ENCODE measurements around the gene AJM1.
"Not testable (repeated sequence)": the region's sequence is repeated elsewhere in the genome, so short reads cannot be mapped to it uniquely, and the experiment has no call there.

Gene AJM1

DNA sequence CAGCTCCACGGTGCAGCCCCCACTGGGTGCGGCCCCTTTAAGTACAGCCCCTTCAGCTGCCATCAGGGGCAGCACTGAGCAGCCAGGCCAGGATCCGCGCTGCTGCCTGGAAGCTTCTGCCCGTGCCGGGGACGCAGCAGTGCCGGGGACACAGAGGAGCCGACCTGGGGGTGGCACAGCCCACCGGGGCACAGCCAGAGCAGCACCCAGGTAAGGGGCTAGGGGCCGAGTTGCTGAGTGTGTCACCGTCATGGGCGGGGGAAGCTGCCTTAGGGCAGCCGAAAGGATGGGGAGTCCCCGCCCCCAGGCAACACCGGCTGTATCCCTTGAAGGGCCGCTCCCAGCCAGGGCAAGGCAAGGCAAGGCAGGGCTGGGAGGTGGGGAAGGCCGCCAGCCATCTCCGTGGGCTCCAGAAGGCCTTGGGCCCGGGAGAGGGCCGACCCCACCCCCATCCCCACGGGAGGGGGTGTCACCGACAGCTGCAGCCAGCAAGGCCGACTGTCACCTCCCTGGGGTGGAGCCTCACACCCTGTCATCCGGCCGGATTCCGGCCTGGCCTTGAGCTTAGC, at the start of gene AJM1:
TSS of gene AJM1 (plus strand) at position 99 of the 569 bp plus-strand sequence. CDS start 1,937 bp downstream, outside the sequence.
- DNase-seq: peak; percentile 70
- in situ Hi-C loops (cut with HindIII; ENCODE audit: low pct_ligation_motif_present, low pct_unique_long_range_greater_than_20kb, low sequenced_read_pairs): not testable (repeated sequence)

DNA sequence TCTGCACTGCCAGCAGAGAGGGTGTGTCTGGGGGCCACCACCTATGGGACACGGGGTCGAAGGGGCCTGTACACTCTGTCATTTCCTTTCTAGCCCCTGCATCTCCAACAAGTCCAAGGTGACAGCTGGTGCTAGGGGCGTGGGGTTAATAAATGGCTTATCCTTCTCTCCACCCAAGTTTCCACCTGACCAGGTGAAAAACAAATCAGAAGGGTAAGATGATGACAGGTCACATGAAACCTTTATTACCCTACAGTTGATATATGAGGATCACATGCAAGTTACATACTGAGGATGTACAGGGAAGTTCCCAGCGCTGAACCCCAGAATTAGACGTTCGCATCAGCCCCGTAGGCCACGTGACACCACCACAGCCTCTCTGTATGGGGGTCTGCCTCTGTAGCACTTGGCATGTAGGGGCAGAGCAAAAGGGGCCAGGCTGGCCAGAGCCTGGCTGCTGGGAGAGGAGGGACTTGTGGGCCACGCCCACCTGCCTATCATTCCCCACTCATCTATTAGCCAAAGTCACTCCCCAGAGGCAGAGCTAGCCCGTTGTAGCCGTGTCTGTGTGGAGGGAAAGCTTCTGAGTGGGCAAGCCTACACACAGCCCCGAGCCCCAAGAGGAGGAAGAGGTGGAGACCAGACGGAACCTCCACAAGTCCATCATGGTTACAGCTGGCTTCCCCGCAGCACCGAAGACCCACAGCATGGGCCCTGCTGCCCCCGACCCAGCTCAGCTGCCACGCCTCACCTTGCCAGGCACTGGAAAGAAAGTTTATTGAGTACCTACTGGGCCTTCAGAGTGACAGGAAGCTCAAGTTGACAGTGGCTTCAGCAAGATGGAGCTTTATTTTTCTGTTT, 49.0 kb upstream of the AJM1 start:
- DNase-seq: no peak
- in situ Hi-C loops (cut with HindIII; ENCODE audit: low pct_ligation_motif_present, low pct_unique_long_range_greater_than_20kb, low sequenced_read_pairs): no loop called here

DNA sequence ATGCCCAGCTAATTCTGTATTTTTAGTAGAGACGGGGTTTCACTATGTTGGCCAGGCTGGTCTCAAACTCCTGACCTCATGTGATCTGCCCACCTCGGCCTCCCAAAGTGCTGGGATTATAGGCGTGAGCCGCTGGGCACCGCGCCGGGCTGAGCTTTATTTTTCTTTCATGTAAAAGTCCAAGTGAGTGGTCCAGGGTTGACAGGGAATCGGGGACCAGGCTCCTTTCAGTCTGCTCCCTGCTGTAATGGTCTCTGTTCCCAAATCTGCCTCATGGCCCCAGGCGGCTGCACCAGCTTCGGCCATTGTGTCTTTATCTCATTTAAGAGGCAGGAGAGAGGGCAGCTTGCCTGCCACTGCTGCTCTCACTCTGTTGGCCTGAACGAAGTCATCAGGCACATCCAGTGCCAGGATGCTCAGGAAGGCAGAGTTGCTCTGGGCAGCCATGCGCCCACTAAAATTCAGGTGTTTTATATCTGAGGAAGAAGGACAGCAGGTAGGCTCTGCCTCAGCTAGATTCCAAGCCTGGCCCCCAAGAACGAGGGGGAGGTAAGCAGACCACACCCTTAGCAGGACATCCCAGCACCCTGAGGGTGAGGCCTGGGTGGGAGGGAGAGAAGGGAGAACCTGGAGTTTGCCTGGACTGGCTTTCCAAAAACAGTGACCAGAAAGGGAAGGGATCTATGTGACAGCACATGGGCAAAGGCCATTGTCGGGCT, 47.8 kb upstream of the AJM1 start:
- no peak for DNase-seq
- in situ Hi-C loops (cut with HindIII; ENCODE audit: low pct_ligation_motif_present, low pct_unique_long_range_greater_than_20kb, low sequenced_read_pairs): no loop called here

DNA sequence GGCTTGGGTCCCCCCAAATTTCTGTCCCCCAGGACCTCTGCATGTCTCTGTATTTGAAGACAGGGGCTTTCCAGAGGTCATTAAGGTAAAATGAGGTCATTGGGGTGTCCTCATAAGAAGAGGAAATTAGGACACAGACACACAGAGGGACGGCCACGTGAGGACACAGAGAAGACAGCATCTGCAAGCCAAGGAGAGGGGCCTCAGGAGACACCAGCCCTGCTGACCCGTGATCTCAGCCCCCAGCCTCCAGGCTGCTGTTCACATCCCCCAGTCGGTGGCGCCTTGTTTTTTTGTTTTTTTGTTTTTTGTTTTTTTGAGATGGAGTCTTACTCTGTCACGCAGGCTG, 47.3 kb upstream of the AJM1 start:
- in situ Hi-C loops (cut with HindIII; ENCODE audit: low pct_ligation_motif_present, low pct_unique_long_range_greater_than_20kb, low sequenced_read_pairs): no loop called here
- DNase-seq: no peak

DNA sequence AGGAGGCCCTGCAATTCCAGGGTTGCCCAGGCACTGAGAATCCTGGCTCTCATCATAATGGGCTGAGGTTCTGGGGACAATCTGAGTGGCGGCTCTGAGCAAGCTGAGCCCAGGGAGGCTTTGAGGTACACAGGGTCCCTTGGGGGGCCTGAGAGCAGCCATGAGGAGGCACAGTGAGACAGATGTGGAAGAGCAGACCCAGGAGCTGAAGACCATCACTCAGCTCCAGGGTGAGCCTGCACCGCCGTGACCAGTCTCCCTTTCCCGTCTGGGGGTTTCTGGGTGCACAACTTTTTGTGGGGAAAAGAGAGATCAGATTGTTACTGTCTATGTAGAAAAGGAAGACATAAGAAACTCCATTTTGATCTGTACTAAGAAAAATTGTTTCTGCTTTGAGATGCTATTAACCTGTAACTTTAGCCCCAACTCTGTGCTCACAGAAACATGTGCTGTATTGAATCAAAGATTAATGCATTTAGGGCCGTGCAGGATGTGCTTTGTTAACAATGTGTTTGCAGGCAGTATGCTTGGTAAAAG, 46.0 kb upstream of the AJM1 start, which contains the start of gene CCDC183:
TSS of gene CCDC183 (plus strand) at position 101 of the 537 bp plus-strand sequence. CDS start at position 161, 60 bp downstream.
- in situ Hi-C loops (cut with HindIII; ENCODE audit: low pct_ligation_motif_present, low pct_unique_long_range_greater_than_20kb, low sequenced_read_pairs): no loop called here

DNA sequence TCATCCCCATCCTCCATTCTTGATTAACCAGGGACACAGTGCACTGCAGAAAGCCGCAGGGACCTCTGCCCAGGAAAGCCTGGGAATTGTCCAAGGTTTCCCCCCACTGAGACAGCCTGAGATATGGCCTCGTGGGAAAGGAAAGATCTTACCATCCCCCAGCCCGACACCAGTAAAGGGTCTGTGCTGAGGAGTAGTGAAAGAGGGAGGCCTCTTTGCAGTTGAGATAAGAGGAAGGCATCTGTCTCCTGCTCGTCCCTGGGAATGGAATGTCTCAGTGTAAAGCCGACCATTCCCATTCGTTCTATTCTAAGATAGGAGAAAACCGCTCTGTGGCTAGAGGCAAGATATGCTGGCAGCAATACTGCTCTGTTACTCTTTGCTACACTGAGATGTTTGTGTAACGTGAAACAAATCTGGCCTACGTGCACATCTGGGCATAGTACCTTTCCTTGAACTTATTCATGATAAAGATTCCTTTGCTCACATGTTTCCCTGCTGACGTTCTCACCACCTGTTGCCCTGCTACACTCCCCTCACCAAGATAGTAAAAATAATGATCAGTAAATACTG, 45.4 kb upstream of the AJM1 start:
- in situ Hi-C loops (cut with HindIII; ENCODE audit: low pct_ligation_motif_present, low pct_unique_long_range_greater_than_20kb, low sequenced_read_pairs); DNase-seq: not testable (repeated sequence)

More for the DNA sequence above, 46.0 kb upstream of the AJM1 start, which contains the start of gene CCDC183:
- no peak for DNase-seq

DNA sequence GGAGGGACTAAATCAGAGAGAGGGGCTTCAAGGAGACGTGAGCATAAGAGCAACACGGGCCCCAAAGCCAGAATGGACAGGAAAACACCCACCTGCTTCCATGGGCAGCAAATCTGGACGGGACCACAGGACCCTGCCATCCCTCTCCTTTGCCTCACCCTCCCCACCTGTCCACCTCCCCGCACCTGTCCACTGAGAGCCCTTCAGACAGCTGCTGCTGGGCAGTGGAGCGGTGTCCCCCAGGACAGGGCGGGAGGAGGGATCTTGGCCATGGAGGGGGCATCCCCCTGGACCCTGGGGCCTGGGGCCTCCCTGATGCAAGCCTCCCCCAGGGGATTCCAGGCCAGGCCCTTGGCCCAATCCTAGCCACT, 43.6 kb upstream of the AJM1 start:
- in situ Hi-C loops (cut with HindIII; ENCODE audit: low pct_ligation_motif_present, low pct_unique_long_range_greater_than_20kb, low sequenced_read_pairs): no loop called here
- no peak for DNase-seq

DNA sequence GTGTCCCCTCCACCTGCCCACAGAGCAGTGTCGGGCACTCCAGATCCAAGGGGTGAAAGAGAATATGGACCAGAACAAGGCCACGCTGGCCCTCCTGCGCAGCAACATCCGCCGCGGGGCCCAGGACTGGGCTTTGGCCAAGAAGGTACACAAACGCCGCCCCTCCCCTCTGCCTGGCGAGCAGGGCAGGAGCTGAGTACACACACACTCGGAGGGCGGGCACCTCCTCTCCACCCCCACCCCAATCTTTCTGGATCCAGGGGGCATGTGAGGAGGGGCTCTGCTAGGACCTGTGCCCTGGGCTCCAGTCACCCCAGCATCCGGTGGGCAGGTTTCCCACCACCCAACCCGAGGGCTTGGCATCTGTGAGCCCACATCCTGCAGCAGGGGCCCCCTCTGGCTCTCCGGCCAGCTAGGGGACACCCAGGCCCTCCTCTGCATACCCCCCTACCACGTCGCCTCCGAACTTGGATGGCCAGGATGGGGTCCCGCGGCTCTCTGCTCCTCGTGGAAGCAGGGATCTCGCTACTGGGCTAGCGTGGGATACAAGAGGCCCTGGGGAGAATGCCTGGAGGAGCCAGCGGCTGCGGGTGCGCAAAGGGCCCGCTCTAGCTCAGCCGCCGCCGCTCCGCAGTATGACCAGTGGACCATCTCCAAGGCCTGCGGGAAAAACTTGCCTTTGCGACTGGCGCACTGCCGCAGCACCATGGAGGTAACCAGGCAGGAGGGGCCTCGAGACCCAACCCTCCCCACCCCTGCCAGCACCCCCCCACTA, 43.0 kb upstream of the AJM1 start:
- in situ Hi-C loops (cut with HindIII; ENCODE audit: low pct_ligation_motif_present, low pct_unique_long_range_greater_than_20kb, low sequenced_read_pairs): no loop called here
- DNase-seq: no peak

DNA sequence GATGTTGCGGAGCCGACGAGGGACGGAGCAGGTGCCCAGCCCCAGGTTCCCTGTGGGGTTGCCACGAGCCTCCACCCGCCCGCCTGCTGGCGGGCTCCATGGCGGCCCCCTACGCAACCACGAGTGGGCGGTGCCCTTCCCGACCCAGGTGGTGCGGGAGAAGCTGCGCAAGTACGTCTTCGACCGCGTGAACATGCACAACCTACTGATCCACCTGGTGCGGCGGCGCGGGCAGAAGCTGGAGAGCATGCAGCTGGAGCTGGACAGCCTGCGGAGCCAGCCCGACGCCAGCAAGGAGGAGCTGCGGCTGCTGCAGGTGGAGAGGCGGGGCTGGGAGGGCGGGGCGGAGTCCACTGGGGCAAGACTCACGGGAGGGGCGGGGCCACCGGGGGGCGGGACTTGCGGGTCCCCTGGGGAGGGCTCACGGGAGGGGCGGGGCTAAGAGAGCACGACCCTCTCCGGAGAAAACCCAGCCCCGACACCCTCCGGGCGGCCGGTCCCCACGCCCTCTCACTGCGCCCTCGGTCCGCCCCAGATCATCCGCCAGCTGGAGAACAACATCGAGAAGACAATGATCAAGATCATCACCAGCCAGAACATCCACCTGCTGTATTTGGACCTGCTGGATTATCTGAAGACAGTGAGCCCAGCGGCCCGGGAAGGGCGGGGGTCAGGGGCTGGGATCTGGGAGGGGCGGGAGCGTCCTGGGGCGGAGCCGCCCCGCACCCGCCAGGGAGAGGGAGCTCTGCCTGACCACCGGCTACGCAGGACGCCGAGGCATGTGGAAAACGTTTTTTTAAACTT, 42.2 kb upstream of the AJM1 start:
- peak; percentile 80 for DNase-seq
- in situ Hi-C loops (cut with HindIII; ENCODE audit: low pct_ligation_motif_present, low pct_unique_long_range_greater_than_20kb, low sequenced_read_pairs): no loop called here

DNA sequence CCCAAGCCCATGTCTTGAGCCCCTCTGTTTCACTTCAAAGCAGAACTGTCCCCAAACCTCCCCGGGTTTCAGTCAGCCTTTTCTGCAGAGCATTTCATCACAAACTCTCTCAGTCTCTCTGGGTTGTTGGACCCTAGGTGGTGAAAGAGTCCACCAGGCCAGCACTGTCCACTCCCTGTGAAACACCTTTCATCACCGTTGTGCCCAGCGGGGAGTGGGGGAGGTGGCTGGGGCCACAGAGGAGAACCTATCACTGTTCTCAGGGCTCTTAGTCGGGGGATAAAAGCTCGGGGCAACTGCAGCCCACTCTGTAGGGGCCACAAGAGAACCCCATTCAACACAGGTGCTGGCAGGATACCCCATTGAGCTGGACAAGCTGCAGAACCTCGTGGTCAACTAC, 40.0 kb upstream of the AJM1 start:
- no peak for DNase-seq
- in situ Hi-C loops (cut with HindIII; ENCODE audit: low pct_ligation_motif_present, low pct_unique_long_range_greater_than_20kb, low sequenced_read_pairs): no loop called here

DNA sequence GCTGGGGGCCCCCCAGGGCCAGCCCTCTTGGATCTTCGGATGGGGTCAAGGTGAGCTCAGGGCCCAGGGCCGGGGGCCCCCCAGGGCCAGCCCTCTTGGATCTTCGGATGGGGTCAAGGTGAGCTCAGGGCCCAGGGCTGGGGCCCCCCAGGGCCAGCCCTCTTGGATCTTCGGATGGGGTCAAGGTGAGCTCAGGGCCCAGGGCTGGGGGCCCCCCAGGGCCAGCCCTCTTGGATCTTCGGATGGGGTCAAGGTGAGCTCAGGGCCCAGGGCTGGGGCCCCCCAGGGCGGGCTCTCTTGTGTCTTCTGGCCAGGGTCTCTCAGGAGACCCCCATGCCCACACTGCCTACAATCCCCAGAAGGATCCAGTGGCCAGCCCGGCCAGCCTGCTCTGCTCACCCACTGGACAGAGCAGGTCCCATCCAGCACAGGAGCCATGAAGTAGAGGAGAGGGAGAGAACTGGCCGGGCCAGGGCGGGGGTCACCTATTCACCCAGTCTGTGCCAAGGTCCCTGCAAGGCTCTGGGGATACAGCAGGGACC, 39.2 kb upstream of the AJM1 start:
- in situ Hi-C loops (cut with HindIII; ENCODE audit: low pct_ligation_motif_present, low pct_unique_long_range_greater_than_20kb, low sequenced_read_pairs); DNase-seq: not testable (repeated sequence)

DNA sequence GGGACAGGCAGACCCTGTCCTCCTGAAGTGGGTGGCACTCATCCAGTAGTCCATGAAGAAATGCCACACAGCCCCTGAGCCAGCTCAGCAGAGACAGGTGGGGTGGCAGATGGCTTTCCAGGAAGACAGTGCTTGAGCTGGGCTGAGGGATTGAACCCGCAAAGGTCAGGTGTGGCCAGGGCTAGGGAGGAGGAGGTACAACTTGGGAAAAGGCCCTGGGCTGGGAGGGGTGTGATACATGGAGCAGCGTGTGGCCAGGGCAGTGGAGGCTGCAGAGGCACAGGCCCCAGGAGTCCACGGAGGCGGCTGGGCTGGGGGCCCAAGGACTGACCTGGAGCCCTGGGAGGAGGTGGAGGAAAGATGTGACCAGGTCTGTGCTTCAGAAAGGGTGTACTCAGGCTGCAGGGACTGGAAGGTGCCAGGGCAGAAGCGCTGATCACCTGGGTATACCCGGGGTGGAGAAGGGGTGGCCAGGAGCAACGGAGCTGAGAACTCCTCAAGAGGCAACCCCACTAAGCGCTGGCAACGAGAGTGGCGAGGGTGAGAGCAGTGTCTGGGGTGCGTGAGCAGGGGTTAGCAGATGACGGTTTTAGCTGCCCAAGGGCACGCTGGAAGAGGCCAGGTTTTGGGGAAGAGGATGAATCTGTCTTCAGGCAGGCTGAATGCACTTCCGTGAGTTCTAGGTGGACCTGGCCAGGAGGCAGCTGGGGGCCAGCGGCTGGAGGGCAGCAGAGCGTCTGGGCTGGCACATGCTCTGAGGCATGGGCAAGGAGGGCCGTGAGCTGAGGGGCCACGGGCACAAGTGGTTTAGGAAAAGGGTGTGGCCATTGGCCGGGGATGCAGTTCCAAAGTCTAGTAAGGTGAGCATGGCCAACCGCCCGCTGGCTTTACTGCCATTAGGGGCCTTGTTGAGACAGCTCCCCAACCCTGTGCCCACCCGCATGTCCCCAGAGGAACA, 38.4 kb upstream of the AJM1 start:
- in situ Hi-C loops (cut with HindIII; ENCODE audit: low pct_ligation_motif_present, low pct_unique_long_range_greater_than_20kb, low sequenced_read_pairs): no loop called here
- DNase-seq: no peak

DNA sequence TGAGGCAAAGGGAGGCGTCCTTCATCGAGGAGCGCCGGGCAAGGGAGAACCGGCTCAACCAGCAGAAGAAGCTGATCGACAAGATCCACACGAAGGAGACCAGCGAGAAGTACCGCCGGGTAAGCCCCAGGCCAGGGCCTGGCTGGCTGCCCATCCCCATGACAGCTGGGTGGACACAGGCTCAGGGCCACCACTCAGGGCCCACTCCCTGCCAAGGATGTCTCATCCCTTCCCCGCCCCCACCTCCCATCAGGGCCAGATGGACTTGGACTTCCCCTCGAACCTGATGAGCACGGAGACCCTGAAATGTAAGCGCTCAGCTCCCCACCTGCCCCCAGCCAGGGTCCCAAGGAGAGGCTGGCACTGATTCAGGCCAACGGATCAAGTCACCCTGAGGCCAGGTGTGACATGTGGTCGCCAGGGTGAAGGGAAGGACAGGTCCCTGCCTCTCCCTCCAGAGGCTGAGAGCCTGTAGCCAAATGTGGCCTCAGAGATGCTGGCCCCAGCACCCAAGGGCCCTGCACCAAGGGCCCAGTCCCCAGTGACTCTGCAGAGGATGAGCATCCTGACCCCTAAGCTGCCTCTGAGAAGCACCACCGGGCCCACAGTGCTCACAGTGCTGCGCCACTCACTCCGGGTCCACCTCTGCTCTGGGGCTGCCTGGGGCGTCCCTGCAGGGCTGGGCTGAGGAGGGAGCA, 37.6 kb upstream of the AJM1 start:
- in situ Hi-C loops (cut with HindIII; ENCODE audit: low pct_ligation_motif_present, low pct_unique_long_range_greater_than_20kb, low sequenced_read_pairs): no loop called here
- DNase-seq: no peak

DNA sequence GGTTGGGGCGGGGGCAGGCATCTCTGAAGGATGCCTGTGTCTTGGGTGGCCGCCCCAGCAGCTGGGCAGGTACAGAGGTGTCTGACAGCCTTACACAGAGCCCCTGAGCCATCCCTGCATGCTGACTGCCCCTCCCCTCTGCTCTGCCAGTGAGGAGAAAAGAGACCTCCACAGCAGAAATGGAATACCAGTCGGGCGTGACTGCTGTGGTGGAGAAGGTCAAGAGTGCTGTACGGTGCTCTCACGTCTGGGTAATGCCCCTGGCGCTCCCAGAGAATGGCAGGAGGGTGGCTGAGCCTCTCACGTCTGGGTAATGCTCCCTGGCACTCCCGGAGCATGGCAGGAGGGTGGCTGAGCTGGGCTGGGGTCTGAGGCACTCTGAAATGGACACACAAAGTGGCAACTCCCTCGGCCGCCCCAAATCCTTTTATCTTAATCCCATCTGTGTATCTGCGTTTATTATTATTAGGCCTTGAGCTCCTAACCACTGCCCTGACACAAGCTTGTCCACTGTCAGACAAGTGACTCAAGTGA, 37.0 kb upstream of the AJM1 start:
- in situ Hi-C loops (cut with HindIII; ENCODE audit: low pct_ligation_motif_present, low pct_unique_long_range_greater_than_20kb, low sequenced_read_pairs): no loop called here
- DNase-seq: no peak

DNA sequence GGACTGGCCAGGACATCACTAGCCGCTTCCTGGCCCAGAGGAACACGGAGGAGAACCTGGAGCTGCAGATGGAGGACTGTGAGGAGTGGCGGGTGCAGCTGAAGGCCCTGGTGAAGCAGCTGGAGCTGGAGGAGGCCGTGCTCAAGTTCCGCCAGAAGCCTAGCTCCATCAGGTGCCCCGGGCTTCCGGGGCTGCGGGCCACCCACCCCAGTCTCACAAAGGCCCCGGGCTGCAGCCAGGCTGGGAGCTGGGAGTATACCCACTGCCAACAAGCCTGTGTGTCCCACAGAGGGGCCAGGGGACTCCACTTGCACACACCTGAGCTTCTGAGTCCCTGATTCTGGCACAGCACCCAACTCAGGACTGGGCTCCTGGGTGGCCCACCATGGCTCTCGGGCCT, 36.2 kb upstream of the AJM1 start:
- no peak for DNase-seq
- in situ Hi-C loops (cut with HindIII; ENCODE audit: low pct_ligation_motif_present, low pct_unique_long_range_greater_than_20kb, low sequenced_read_pairs): no loop called here
